Upper lobe of right lung (tissue), 1 donor: ENCODE data around the gene TF. TPM values are rescaled to one million over a fixed set of nuclear protein-coding genes. Genes with fewer than 3 reads are reported as not detected.

Source experiments
- ATAC-seq: fragments of 200-7000 bp; cut with Tn5 transposase; one replicate; pipeline ENCODE4 v1.9.1; 2020; ENCODE audit warnings: mild to moderate bottlenecking, moderate library complexity
- DNase-seq: peaks from one replicate; pipeline ENCODE4 v3.0.0-alpha.2; 2020
- H3K27ac ChIP-seq: fragments of 200-600 bp; one replicate; pipeline ENCODE4 v1.8.0; 2022
- H3K27me3 ChIP-seq: fragments of 200-600 bp; one replicate; pipeline ENCODE4 v1.8.0; 2022; ENCODE audit warnings: mild to moderate bottlenecking
- H3K36me3 ChIP-seq: fragments of 200-600 bp; one replicate; pipeline ENCODE4 v1.8.0; 2022
- H3K4me1 ChIP-seq: fragments of 200-600 bp; one replicate; pipeline ENCODE4 v1.8.0; 2022
- H3K4me3 ChIP-seq: fragments of 200-600 bp; one replicate; pipeline ENCODE4 v1.8.0; 2022; ENCODE audit warnings: mild to moderate bottlenecking
- H3K9me3 ChIP-seq: fragments of 200-600 bp; one replicate; pipeline ENCODE4 v1.8.0; 2022
- CTCF ChIP-seq: fragments of 200-600 bp; IDR thresholded peaks from one replicate; pipeline ENCODE4 v1.8.0; 2022; ENCODE audit warnings: antibody characterized with exemption
- intact Hi-C: fragments of 100-400 bp; cut with DNase I; formaldehyde crosslinking; loops from one replicate; pipeline ENCODE4 v1.11.0; 2022
- total RNA-seq: library from RNA; stranded (reverse); fragmentation: NEBNext Ultra II Directional; extraction: Animal tissue kit (Norgen Biotek cat#: 25700); gene quantifications from one replicate; pipeline ENCODE4 v1.2.1, GENCODE V29; 2021
- donor health status: DM: no; HTN: yes; CAD: no; lungs with severe emphysema.

Gene TF
- total RNA-seq, 1 donor from 2014 or later = 1.3 TPM

- TF ChIP-seq CTCF = no peak
- ATAC-seq (no peak), DNase-seq (no peak)
- no peaks in the 10 kb centered on the region for H3K27me3 ChIP-seq
- intact Hi-C loops = no loop called here
- no peak overlapping the region for H3K27ac ChIP-seq
- H3K9me3 ChIP-seq = peaks cover 3% of the 10 kb centered on the region
- no peaks in the 10 kb centered on the region for H3K4me1 ChIP-seq
- H3K36me3 ChIP-seq = no peaks in the 10 kb centered on the region
- H3K4me3 ChIP-seq = no peak overlapping the region
These were observed 13.0 kb upstream of the TF start for GRCh38 chr3:133733226-133733625.

DNA sequence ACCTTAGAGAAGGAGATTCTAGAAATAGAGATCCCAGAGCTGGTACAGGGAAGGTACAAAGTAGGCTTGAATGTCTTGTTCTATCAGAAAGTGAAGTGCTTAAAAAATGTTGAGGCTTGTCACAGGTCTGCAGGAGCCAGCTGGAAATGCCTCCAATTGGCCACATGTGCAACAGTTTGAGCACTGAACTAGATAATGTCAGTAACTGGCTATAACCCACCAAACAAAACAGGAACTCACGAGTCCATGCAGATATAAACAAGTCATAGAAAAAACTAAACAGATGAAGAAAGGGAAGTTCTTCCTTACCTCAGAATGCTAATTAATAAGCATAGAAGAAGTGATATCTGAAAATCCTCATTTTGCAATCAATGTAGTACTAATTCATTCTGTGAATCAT is 11.9 kb upstream of the TF start:
- no peak for ATAC-seq
- no peaks in the 10 kb centered on the region for H3K27me3 ChIP-seq

DNA sequence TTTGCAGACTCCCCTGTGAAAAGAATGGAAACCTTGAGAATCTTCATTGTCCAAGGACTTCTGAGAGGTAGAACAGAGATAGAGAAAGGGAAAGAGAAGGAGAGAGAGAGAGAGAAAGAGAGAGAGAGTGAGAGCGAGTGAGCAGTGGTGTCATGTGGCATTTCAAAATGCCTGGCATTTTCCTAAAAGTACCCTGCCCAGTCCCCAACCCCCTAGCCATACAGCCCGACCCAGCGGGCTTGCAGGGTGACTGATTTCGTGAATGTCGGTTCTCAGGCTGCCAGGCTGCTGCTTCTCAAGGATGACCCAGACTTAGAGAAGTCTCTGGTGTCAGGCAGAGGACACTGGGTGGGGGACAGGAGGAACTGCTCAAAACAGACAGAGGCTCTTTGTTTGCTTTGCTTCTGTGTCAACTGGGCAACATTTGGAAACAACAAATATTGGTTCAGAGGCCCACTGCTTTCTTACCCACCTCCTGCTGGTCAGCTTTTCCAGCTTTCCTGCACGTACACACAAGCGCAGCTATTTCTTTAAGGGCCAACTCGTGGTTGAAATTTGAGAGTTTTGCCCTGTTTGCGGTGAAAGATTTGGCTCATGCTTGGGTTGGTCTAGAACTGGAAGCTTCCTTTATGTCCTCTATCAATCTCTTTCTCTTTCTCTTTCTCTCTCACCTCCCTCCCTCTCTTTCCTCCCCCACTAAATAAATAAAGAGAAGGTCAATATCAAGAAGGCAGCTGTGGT is 3.7 kb upstream of the TF start:
- H3K27ac ChIP-seq = no peak overlapping the region
- DNase-seq = no peak
- intact Hi-C loops = no loop called here
- H3K4me1 ChIP-seq = no peaks in the 10 kb centered on the region
- no peak for ATAC-seq
- H3K27me3 ChIP-seq = peaks cover 23% of the 10 kb centered on the region
- H3K36me3 ChIP-seq = no peaks in the 10 kb centered on the region
- H3K4me3 ChIP-seq = no peak overlapping the region
- no peak for TF ChIP-seq CTCF
- H3K9me3 ChIP-seq = no peaks in the 10 kb centered on the region

More for the DNA sequence above, 11.9 kb upstream of the TF start:
- TF ChIP-seq CTCF = no peak
- Histone ChIP-seq H3K36me3 (no peaks in the 10 kb centered on the region), H3K9me3 (peaks cover 3% of the 10 kb centered on the region), H3K4me3 (no peak overlapping the region), H3K27ac (no peak overlapping the region), H3K4me1 (no peaks in the 10 kb centered on the region)
- intact Hi-C loops = no loop called here
- DNase-seq = no peak

- no peak for TF ChIP-seq CTCF
- H3K4me3 ChIP-seq = no peak overlapping the region
- intact Hi-C loops = no loop called here
- DNase-seq = no peak
- H3K9me3 ChIP-seq = no peaks in the 10 kb centered on the region
- H3K27me3 ChIP-seq = peaks cover 26% of the 10 kb centered on the region
- no peaks in the 10 kb centered on the region for H3K36me3 ChIP-seq
- no peaks in the 10 kb centered on the region for H3K4me1 ChIP-seq
- no peak overlapping the region for H3K27ac ChIP-seq
- ATAC-seq = no peak
These were observed 2.0 kb upstream of the TF start for GRCh38 chr3:133744241-133744640.

DNA sequence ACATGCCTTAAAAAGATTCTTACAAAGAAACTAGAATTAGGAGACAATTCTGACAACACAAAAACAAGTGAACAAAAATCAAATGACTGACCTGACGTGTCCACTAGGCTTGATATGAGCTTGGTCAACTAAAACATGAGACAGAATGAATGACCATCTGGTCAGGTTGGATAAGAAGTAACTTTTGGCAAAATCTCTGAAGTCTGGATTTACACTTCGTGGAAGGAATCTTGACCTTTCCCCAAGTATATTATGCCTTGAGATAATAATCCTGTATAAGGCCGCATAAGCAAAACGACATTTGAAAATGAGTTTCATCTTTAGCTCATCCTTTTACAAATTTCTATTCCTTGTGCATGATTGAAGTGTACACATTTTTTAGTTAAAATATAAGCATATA is 1.1 kb upstream of the TF start:
- Histone ChIP-seq H3K9me3 (no peaks in the 10 kb centered on the region), H3K27me3 (peaks cover 26% of the 10 kb centered on the region), H3K36me3 (no peaks in the 10 kb centered on the region), H3K4me3 (no peak overlapping the region), H3K4me1 (no peaks in the 10 kb centered on the region), H3K27ac (no peak overlapping the region)
- ATAC-seq = no peak
- DNase-seq = no peak
- no peak for TF ChIP-seq CTCF
- intact Hi-C loops = no loop called here

DNA sequence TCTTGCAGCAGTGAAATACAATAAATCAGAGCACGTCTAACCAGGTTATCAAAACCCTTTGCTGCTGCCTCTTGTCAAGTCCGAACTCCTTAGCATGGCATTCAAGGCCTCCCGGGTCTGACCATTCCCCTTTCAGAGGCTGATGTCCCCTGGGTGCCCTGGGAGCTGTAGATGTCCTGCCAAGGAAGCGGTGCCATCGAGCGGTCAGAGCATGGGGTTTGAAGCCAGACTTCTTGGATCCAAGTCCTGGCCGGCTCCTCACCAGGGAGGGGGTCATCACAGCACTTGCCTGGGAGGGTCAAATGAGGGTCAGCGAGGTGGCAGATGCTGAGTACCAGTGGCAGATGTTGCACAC is 496 bp downstream of the TF start:
- DNase-seq (no peak), ATAC-seq (no peak)
- Histone ChIP-seq H3K4me1 (no peaks in the 10 kb centered on the region), H3K36me3 (no peaks in the 10 kb centered on the region), H3K27me3 (peaks cover 26% of the 10 kb centered on the region), H3K4me3 (no peak overlapping the region), H3K9me3 (no peaks in the 10 kb centered on the region), H3K27ac (no peak overlapping the region)
- intact Hi-C loops = no loop called here
- TF ChIP-seq CTCF = no peak
